Adrenal gland (tissue), 5 donors: ENCODE results near the gene TDRD12.

Experiments
- CTCF ChIP-seq, 6 experiments: fragments of 450-650 bp in 4 of 6; fragments of 200-600 bp in 2 of 6; sonication (generic) in 1 of 6; IDR thresholded peaks; 1 replicate in 5 of 6; 2 replicates in 1 of 6; pipeline versions ENCODE4 v1.5.1 to v1.8.0; 2016 to 2021; ENCODE audit warnings: antibody characterized with exemption in 6 of 6, mild to moderate bottlenecking in 2 of 6, moderate library complexity in 1 of 6
- POLR2A ChIP-seq, 2 donors: fragments of 450-650 bp; IDR thresholded peaks; one replicate each; pipeline ENCODE4 v1.6.1; 2017; ENCODE audit warnings: antibody characterized with exemption in 2 of 2, mild to moderate bottlenecking in 2 of 2, moderate library complexity in 1 of 2
- donor health status: DM: no; HTN: no; CAD: no.

- TF ChIP-seq CTCF (IDR thresholded peaks at IDR 0.05) (no peak), POLR2A (IDR thresholded peaks at IDR 0.05) (no peak)
Measured at GRCh38 chr19:32682317-32682716, 37.2 kb upstream of the TDRD12 start.
